Muscle of leg (tissue), 11 donors: ENCODE measurements around the gene NDOR1. TPM values are rescaled to one million over a fixed set of nuclear protein-coding genes. Genes with fewer than 3 reads are reported as not detected.

ENCODE experiments used
- DNase-seq: peaks from one replicate; pipeline ENCODE4 v3.0.0; 2013
- H3K27ac ChIP-seq: one replicate; pipeline ENCODE4 v1.5.1; 2013; ENCODE audit warnings: mild to moderate bottlenecking, low read length, control low read depth
- H3K27me3 ChIP-seq: one replicate; pipeline ENCODE4 v1.6.1; 2013; ENCODE audit warnings: low read length; ENCODE audit not compliant: control insufficient read depth, insufficient read depth
- H3K36me3 ChIP-seq: one replicate; pipeline ENCODE4 v1.6.1; 2013; ENCODE audit warnings: low read length; ENCODE audit not compliant: control insufficient read depth, insufficient read depth
- H3K4me1 ChIP-seq: one replicate; pipeline ENCODE4 v1.6.1; 2013; ENCODE audit warnings: low read length; ENCODE audit not compliant: control insufficient read depth, insufficient read depth
- H3K4me3 ChIP-seq: one replicate; pipeline ENCODE4 v1.5.1; 2013; ENCODE audit warnings: low read length, control low read depth
- H3K9me3 ChIP-seq: replicated peaks from 2 replicates; pipeline ENCODE4 v1.6.1; 2013; ENCODE audit warnings: low read depth, low read length; ENCODE audit not compliant: control insufficient read depth
- WGBS: methylation state at CpG from one replicate; pipeline ENCODE4 v1.1.5; 2013; ENCODE audit warnings: missing lambda C conversion rate; ENCODE audit not compliant: insufficient coverage; 5-methylcytosine and 5-hydroxymethylcytosine counted together
- polyA plus RNA-seq, 8 donors: library from polyadenylated mRNA; unstranded; fragments of 120-200 nt; gene quantifications; one replicate each; pipeline versions ENCODE4 v1.2.1 to v1.2.3, GENCODE V29; 2013; ENCODE audit warnings: inconsistent platforms in 1 of 8, low replicate concordance in 1 of 8; ENCODE audit not compliant: insufficient read length in 8 of 8, insufficient read depth in 1 of 8
- total RNA-seq: library from RNA; stranded (reverse); fragments of 120-200 nt; gene quantifications from one replicate; pipeline ENCODE4 v1.2.4, GENCODE V29; 2013

The NDOR1 gene
- total and polyA plus RNA-seq, 9 donors = 3.1 to 10.8 (median 8.0) TPM

DNA sequence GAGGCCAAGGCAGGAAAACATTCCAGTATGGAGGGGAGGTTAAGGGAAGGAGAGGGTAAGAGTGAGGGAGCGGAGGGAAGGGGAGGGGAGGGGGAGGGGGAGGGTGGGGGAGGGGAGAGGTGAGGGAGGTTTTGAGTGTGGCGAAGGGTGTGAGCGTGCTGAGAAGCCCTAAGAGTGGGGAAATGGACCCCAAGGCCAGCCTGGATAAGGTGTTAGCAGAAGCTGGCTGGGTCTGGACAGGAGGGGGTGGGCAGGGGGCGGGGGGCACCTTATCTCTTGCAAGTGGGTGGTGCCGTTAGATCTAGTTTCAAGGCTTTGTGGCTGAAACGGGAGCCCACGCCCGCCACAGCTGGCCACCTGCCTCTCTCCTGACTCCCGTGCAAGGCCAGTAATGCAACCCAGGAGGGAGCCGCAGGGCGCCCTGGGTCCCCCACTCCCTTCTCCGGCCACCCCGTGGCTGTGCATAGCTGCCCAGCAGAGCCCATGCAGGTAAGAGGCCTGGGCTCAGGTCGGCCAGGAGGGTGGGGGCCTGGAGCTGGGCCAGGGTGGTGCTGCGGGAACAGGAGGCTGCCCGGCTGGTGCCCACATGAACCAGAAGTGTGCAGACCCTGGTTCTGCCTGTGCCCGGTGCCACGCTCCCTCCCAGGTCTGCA, 22.5 kb downstream of the NDOR1 start:
- H3K36me3 ChIP-seq = no peaks in the 10 kb centered on the region
- no peak for DNase-seq
- H3K27me3 ChIP-seq = peaks cover 23% of the 10 kb centered on the region
- no peak overlapping the region for H3K27ac ChIP-seq
- no peaks in the 10 kb centered on the region for H3K9me3 ChIP-seq
- WGBS = 45% methylated on average over 14 of the region's 18 CpGs
- no peak overlapping the region for H3K4me3 ChIP-seq
- H3K4me1 ChIP-seq = peaks cover 31% of the 10 kb centered on the region

DNA sequence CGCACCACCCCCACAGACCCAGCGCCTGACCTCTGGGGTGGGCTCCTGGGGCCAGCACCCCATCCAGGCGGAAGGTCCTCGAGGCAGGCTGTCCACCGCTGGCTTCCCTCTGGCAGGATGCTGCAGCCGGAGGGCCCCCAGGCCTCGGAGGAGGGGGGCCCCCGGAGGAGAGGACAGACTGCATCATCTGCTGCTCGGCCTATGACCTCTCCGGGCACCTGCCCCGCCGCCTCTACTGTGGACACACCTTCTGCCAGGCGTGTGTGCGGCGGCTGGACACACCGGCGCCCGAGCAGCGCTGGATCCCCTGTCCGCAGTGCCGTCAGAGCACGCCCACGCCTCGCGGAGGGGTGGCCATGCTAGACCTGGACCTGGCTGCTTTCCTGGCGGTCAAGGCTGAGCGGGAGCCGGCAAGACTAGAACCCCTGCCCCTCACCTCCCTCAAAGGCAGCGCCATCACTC, 23.0 kb downstream of the NDOR1 start:
- no peaks in the 10 kb centered on the region for H3K36me3 ChIP-seq
- no peak overlapping the region for H3K27ac ChIP-seq
- no peak overlapping the region for H3K4me3 ChIP-seq
- WGBS = 70% methylated on average over 29 of the region's 29 CpGs
- H3K9me3 ChIP-seq = no peaks in the 10 kb centered on the region
- DNase-seq = no peak
- peaks cover 26% of the 10 kb centered on the region for H3K27me3 ChIP-seq
- H3K4me1 ChIP-seq = peaks cover 29% of the 10 kb centered on the region

DNA sequence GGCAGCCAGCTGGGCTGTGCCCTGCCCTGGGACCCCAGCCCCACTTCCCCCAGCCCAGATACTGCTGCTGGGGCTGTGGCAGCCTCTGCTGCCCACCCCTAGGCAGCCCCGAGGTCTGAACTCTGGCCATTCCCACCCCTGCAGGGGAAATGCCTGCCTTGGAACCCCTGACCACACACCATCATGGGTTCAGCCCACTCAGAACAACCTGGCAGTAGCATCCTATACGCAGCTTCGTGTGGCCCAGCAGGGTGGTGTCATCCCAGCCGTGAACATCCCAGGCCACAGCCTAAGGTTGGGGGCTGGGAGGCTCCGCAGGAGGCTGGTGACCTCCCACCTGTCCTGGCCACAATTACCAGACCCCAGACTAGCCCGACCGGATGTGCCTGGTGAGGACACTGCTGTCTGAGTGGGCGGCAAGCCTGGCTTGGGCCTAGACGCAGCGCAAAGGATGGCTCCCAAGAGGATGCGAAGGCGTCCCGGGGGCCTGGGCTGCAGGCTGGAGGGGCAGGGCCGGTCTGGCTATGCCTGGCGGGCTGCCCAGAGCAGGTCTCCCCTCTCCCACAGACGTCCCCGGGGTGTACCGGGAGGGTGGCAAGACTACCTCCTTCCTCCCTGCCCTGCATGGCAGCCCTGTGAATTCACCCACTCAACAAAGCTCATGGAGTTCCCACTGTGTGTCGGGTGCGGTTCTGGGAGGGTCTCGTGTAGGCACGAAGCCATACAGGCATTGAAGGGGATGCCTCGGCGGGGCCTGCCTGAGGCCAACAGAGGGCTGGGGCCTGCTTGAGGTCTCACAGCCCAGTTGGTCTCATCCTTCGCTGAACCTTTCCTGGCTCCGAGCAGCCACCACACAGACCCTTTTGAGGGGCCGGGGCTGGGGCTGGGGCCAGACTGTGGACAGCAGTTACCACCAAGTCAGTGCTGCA, 23.7 kb downstream of the NDOR1 start:
- H3K9me3 ChIP-seq = no peaks in the 10 kb centered on the region
- no peaks in the 10 kb centered on the region for H3K36me3 ChIP-seq
- no peak overlapping the region for H3K4me3 ChIP-seq
- H3K27ac ChIP-seq = no peak overlapping the region
- DNase-seq = no peak
- H3K4me1 ChIP-seq = peaks cover 26% of the 10 kb centered on the region
- H3K27me3 ChIP-seq = peaks cover 28% of the 10 kb centered on the region
- WGBS = 64% methylated on average over 22 of the region's 27 CpGs

DNA sequence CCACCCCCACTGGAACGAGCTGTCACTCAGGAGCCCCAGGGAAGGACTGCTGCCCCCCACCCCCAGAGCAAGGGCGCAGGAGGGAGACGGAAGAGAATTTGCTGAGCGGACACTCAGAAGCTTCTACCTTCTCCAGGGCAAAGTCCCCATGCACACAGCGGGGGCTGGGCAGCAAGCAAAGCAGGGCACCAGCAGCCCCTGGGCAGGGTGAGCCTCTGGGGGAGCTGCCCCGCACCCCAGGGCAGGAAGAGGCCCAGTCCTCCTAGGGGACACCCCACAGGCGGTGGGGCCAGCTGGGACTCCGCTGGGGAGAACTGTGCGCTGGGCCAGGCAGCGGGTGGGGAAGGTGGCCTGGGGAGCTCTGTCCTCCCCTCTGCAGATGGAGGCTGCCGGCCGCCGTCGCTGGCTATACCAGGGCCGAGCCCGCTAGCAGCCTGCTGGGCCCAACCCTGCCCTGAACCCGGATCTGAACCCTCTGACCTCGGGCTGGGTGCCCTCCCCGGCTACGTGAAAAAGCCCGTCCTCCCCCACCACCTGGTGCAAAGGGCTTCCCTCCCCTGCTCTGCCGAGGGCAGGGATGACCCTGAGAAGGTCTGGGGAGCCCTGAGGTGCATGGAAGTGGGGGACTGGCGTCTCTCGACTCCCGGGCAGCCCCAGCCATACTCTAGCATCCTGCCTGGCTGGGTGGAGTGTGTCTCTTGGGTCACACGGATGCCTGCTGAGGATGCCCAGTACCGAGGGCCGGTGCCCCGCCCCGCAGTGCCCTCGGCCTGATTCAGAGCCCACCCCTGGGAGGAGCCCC, 24.6 kb downstream of the NDOR1 start:
- no peak for DNase-seq
- Histone ChIP-seq H3K27ac (no peak overlapping the region), H3K27me3 (peaks cover 33% of the 10 kb centered on the region), H3K36me3 (no peaks in the 10 kb centered on the region), H3K9me3 (no peaks in the 10 kb centered on the region), H3K4me1 (peaks cover 28% of the 10 kb centered on the region), H3K4me3 (no peak overlapping the region)
- 61% methylated on average over 19 of the region's 31 CpGs for WGBS

DNA sequence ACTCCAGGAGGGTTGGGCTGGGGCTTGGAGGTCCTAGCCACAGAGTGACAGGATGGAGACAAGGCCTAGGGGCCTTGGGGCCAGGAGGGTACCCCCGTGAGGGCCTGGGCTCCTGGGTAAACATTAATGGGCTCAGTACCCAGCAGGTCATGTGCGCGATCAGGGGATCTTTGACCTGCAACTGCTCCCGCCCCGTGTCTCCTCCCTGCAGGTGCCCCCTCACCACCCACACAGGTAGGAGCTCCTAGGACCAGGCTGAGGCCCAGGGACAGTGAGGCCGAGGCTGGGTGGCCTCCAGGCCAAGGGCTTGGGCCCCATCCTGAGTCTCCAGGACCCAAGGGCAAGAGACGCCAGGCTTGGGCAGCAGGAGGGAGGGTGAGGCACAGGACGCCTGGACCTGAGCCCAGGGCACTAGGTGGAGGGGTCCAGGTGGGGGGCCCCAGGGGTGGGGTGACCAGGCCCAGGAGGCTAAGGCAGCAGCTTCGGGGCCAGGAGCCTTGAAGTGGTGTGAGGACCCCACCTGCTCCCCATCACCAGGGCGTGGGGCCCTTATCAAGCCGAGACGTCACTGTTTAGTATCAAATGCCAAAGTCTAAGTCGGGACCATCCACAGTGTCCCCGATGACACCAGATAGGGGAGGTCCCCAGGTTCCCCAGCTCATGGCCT, 25.3 kb downstream of the NDOR1 start, which contains the start of gene SLC34A3:
Gene SLC34A3, plus strand, starts transcription at position 197 of the 667 bp plus-strand sequence. CDS start 802 bp downstream, outside the sequence.
- H3K27ac ChIP-seq = no peak within 1 kb of the TSS
- 79% methylated on average over 12 of the region's 14 CpGs for WGBS
- H3K4me1 ChIP-seq = peaks cover 32% of the 10 kb centered on the region
- no peaks in the 10 kb centered on the region for H3K9me3 ChIP-seq
- no peaks in the 10 kb centered on the region for H3K36me3 ChIP-seq
- no peak within 1 kb of the TSS for H3K4me3 ChIP-seq
- H3K27me3 ChIP-seq = peaks cover 35% of the 10 kb centered on the region
- DNase-seq = no peak

DNA sequence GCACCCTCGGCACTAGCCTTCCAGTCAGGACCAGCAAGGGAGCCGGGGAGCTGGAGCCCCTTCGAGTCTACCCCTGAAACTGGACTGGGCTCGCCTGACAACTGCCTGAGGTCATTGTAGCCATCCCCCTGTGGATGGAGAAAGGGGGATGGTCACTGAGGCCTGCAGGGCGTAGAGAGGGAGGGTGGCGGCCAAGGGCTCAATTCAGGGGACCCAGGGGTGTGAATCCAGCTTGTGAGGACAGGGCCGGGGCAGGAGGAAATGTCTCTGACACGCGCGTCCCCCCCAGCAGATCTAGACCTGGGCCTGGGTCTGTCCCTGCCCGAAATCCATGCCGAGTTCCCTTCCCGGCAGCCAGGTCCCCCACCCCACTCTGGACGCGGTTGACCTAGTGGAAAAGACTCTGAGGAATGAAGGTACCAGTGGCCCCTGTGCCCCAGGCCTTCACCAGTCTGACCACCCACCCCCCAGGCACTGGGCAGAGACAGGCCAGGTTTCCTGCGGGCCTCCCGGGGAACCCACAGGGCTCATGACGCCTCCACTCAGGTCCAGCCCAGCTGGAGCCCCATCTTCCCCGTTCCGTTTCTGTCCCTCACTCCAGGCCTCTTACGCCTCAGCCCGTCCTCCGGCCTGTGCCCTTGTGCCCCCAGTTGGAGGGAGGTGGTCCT, 26.0 kb downstream of the NDOR1 start:
- Histone ChIP-seq H3K4me1 (peaks cover 39% of the 10 kb centered on the region), H3K9me3 (no peaks in the 10 kb centered on the region), H3K27ac (no peak overlapping the region), H3K27me3 (peaks cover 35% of the 10 kb centered on the region), H3K36me3 (no peaks in the 10 kb centered on the region), H3K4me3 (no peak overlapping the region)
- WGBS = 77% methylated on average over 17 of the region's 23 CpGs
- no peak for DNase-seq

DNA sequence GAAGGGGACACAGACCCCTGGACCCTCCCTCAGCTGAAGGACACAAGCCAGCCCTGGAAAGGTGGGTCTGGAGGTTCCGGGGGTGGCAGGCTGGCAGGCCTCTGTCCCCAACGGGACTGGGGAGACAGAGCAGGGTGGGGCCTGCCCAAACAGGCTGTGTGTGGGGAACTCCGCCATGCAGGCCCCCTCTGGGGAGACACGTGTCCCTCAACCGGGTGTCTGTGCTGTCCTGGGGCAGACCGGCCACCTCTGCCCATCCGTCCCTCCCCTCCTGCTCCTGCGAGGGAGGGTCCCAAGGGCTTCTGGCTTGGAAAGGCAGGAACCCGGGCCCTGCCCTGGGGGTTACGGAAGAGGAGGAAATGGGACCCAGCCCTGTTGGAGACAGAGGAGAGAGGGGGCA, 26.6 kb downstream of the NDOR1 start:
- no peak for DNase-seq

DNA sequence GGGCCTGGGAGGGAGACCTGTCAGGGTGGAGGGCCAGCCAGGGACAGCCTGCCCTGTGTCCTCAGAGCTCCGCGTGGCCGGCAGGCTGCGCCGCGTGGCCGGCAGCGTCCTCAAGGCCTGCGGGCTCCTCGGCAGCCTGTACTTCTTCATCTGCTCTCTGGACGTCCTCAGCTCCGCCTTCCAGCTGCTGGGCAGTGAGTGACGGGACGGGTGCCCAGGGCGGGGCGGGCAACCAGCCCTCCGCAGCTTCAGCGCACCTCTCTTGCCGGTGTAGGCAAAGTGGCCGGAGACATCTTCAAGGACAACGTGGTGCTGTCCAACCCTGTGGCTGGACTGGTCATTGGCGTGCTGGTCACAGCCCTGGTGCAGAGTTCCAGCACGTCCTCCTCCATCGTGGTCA, 27.0 kb downstream of the NDOR1 start:
- no peak overlapping the region for H3K4me3 ChIP-seq
- no peaks in the 10 kb centered on the region for H3K9me3 ChIP-seq
- peaks cover 35% of the 10 kb centered on the region for H3K27me3 ChIP-seq
- DNase-seq = no peak
- H3K27ac ChIP-seq = no peak overlapping the region
- H3K4me1 ChIP-seq = peaks cover 39% of the 10 kb centered on the region
- no peaks in the 10 kb centered on the region for H3K36me3 ChIP-seq
- WGBS = 76% methylated on average over 24 of the region's 24 CpGs

More for the DNA sequence above, 26.6 kb downstream of the NDOR1 start:
- peaks cover 35% of the 10 kb centered on the region for H3K27me3 ChIP-seq
- H3K4me1 ChIP-seq = peaks cover 39% of the 10 kb centered on the region
- 69% methylated on average over 7 of the region's 10 CpGs for WGBS
- H3K4me3 ChIP-seq = no peak overlapping the region
- no peaks in the 10 kb centered on the region for H3K36me3 ChIP-seq
- no peaks in the 10 kb centered on the region for H3K9me3 ChIP-seq
- no peak overlapping the region for H3K27ac ChIP-seq
